Endothelial cell of umbilical vein (primary cell): ENCODE results near the gene TESMIN. TPM values are rescaled to one million over a fixed set of nuclear protein-coding genes. Genes with fewer than 3 reads are reported as not detected.

Experiments
- BruUV-seq: library from RNA; stranded (reverse); fragments of 400-500 nt; replicated peaks from 2 replicates; lab custom pipeline; 2021; lab: Mats Ljungman, UMichigan
- CTCF ChIA-PET: fragments of 300-600, 350-600 bp; sonication (Branson Sonifier 250); formaldehyde crosslinking; loops from one replicate; lab custom pipeline; 2021; ENCODE audit warnings: antibody characterized with exemption, inconsistent platforms; lab: Charles Lee
- POLR2A ChIA-PET: fragments of 300-600, 350-600 bp; sonication (Branson Sonifier 250); formaldehyde crosslinking; loops from one replicate; lab custom pipeline; 2021; ENCODE audit warnings: antibody characterized with exemption, inconsistent platforms; lab: Charles Lee
- DNase-seq: peaks from one replicate; pipeline ENCODE4 v3.0.0-alpha.2; 2011; ENCODE audit warnings: low read depth, low spot score
- FAIRE-seq: peaks from 2 replicates; lab custom pipeline; 2011; peaks lifted over from hg19 to GRCh38; lab: Jason Lieb, UNC
- H2AFZ ChIP-seq: 2 replicates; pipeline ENCODE4 v1.6.0; 2012; ENCODE audit warnings: low read depth, low read length, control low read depth, inconsistent platforms
- H3K27ac ChIP-seq: 2 replicates; pipeline ENCODE4 v1.5.1; 2011; ENCODE audit warnings: low read depth, mild to moderate bottlenecking, control low read depth, low read length, moderate library complexity; ENCODE audit not compliant: insufficient read depth
- H3K27me3 ChIP-seq, 2 experiments: 2 replicates each; pipeline versions ENCODE4 v1.6.0 to v1.6.1; 2011; ENCODE audit warnings: low read length in 2 of 2, mixed read lengths in 1 of 2; ENCODE audit not compliant: control insufficient read depth in 2 of 2, insufficient read depth in 2 of 2
- H3K36me3 ChIP-seq, 2 experiments: 2 replicates in 1 of 2; 3 replicates in 1 of 2; pipeline ENCODE4 v1.5.1; 2011; ENCODE audit warnings: low read length in 2 of 2, mild to moderate bottlenecking in 1 of 2, moderate library complexity in 1 of 2; ENCODE audit not compliant: control insufficient read depth in 2 of 2, insufficient read depth in 2 of 2; ENCODE audit errors: extremely low read depth in 1 of 2
- H3K4me1 ChIP-seq: 3 replicates; pipeline ENCODE4 v1.5.1; 2011; ENCODE audit warnings: mild to moderate bottlenecking, low read length; ENCODE audit not compliant: control insufficient read depth, insufficient read depth; ENCODE audit errors: extremely low read depth
- H3K4me2 ChIP-seq: 2 replicates; pipeline ENCODE4 v1.6.1; 2011; ENCODE audit warnings: low read length, control low read depth, mixed read lengths; ENCODE audit not compliant: insufficient read depth
- H3K4me3 ChIP-seq, 3 experiments: fragments of 200-600 bp in 1 of 3; sonication (generic), shearing (Covaris generic) in 1 of 3; replicated peaks in 1 of 3; 2 replicates each; pipeline ENCODE4 v1.5.1; 2011 to 2016; ENCODE audit warnings: control low read depth in 3 of 3, low read length in 3 of 3, mild to moderate bottlenecking in 2 of 3, inconsistent platforms in 1 of 3, low read depth in 1 of 3, moderate library complexity in 1 of 3; ENCODE audit not compliant: insufficient read depth in 1 of 3
- H3K79me2 ChIP-seq: 2 replicates; pipeline ENCODE4 v1.6.0; 2012; ENCODE audit warnings: low read length, inconsistent platforms; ENCODE audit not compliant: control insufficient read depth, insufficient read depth
- H3K9ac ChIP-seq: replicated peaks from 2 replicates; pipeline ENCODE3; 2011; ENCODE audit warnings: low read length, control low read depth; ENCODE audit not compliant: insufficient read depth; ENCODE audit errors: extremely low read depth
- H3K9me1 ChIP-seq: replicated peaks from 3 replicates; pipeline ENCODE4 v1.6.0; 2011; ENCODE audit warnings: mild to moderate bottlenecking, low read length; ENCODE audit not compliant: control insufficient read depth, insufficient read depth; ENCODE audit errors: extremely low read depth
- H3K9me3 ChIP-seq: replicated peaks from 2 replicates; pipeline ENCODE4 v1.5.1; 2012; ENCODE audit warnings: low read length, inconsistent platforms; ENCODE audit not compliant: control insufficient read depth, insufficient read depth
- H4K20me1 ChIP-seq: replicated peaks from 2 replicates; pipeline ENCODE3; 2011; ENCODE audit warnings: mild to moderate bottlenecking, low read length; ENCODE audit not compliant: control insufficient read depth, insufficient read depth; ENCODE audit errors: extremely low read depth
- EZH2 ChIP-seq: IDR thresholded peaks from 2 replicates; pipeline ENCODE4 v1.6.1; 2012; ENCODE audit warnings: borderline replicate concordance, low read depth, mild to moderate bottlenecking, moderate library complexity, low read length, inconsistent platforms; ENCODE audit not compliant: severe bottlenecking
- FOS ChIP-seq: IDR thresholded peaks from 2 replicates; pipeline ENCODE4 v1.6.1; 2011; ENCODE audit warnings: mild to moderate bottlenecking, low read length, moderate library complexity, borderline replicate concordance; ENCODE audit not compliant: insufficient read depth
- GATA2 ChIP-seq: IDR thresholded peaks from 2 replicates; pipeline ENCODE4 v1.7.0; 2011; ENCODE audit warnings: low read depth, mild to moderate bottlenecking, moderate library complexity, mixed read lengths, low read length; ENCODE audit not compliant: insufficient read length, insufficient read depth
- MAX ChIP-seq: IDR thresholded peaks from 2 replicates; pipeline ENCODE4 v1.6.1; 2011; ENCODE audit not compliant: insufficient read depth, insufficient read length
- MYC ChIP-seq: IDR thresholded peaks from one replicate; pipeline ENCODE4 v1.6.1; 2011; ENCODE audit warnings: mild to moderate bottlenecking, low read depth, low read length
- POLR2AphosphoS5 ChIP-seq: IDR thresholded peaks from 2 replicates; pipeline ENCODE4 v1.6.1; 2012; ENCODE audit warnings: low read depth, mild to moderate bottlenecking, control low read depth, low read length, moderate library complexity; ENCODE audit not compliant: insufficient read depth
- dilution Hi-C: fragments of 300-500 bp; cut with MboI; formaldehyde crosslinking; loops from one replicate; pipeline ENCODE4 v1.15.0; 2019; ENCODE audit warnings: low sequenced_read_pairs; ENCODE audit not compliant: extremely low pct_ligation_motif_present
- intact Hi-C: fragments of 100-400 bp; cut with micrococcal nuclease; formaldehyde crosslinking; loops from one replicate; pipeline ENCODE4 v1.10.0; 2022
- polyA plus RNA-seq, 4 experiments: library from polyadenylated mRNA; depleted of rRNA in 3 of 4; stranded (reverse) in 3 of 4; unstranded in 1 of 4; fragments of >200 nt; gene quantifications; 2 replicates each; pipeline versions ENCODE4 v1.2.1 to v1.2.3, GENCODE V29; 2011 to 2012; ENCODE audit warnings: missing spikeins in 1 of 4
- total RNA-seq: library from RNA; stranded (reverse); gene quantifications from 2 replicates; pipeline ENCODE4 v1.2.3, GENCODE V29; 2021
- TF ChIP-seq, protein P1 (sequence below), 2 donors: IDR thresholded peaks; 1 replicate in 1 of 2; 2 replicates in 1 of 2; pipeline ENCODE4 v1.5.1; 2011; ENCODE audit warnings: low read length in 2 of 2, mild to moderate bottlenecking in 2 of 2, moderate library complexity in 2 of 2, control low read depth in 1 of 2, inconsistent platforms in 1 of 2, low read depth in 1 of 2; ENCODE audit not compliant: insufficient read depth in 1 of 2; ENCODE audit errors: extremely low read depth in 1 of 2

The TESMIN gene
- total and polyA plus RNA-seq, 2 donors (not counting 3 experiments of a cell fraction or from before 2014, with no cell fraction given), result 1.7 to 6.1 TPM

GRCh38 chr11:68690671-68691401, 60.5 kb downstream of the TESMIN start:
- Histone ChIP-seq H3K4me3 (no peak overlapping the region), H3K9me1 (no peaks in the 10 kb centered on the region), H3K9ac (no peak overlapping the region), H3K9me3 (no peaks in the 10 kb centered on the region), H3K4me2 (no peak overlapping the region), H3K36me3 (no peaks in the 10 kb centered on the region), H2AFZ (no peak overlapping the region), H3K79me2 (no peaks in the 10 kb centered on the region), H4K20me1 (no peaks in the 10 kb centered on the region), H3K27ac (no peak overlapping the region), H3K4me1 (no peaks in the 10 kb centered on the region), H3K27me3 (peaks cover 0 to 12% of the 10 kb centered on the region in 2 experiments)
- ChIA-PET POLR2A (no interaction called here), CTCF (interaction anchor here (0.7 to 2.2 kb wide), 9 partner anchors 10 to 393 kb away, joined by 3 to 10 read pairs (median 4); no protein-coding TSS in a partner anchor)
- FAIRE-seq (no peak), DNase-seq (no peak)
- TF ChIP-seq FOS (no peak), GATA2 (no peak), POLR2AphosphoS5 (no peak), EZH2 (no peak), MYC (no peak), MAX (no peak)
- TF ChIP-seq, protein P1, sequence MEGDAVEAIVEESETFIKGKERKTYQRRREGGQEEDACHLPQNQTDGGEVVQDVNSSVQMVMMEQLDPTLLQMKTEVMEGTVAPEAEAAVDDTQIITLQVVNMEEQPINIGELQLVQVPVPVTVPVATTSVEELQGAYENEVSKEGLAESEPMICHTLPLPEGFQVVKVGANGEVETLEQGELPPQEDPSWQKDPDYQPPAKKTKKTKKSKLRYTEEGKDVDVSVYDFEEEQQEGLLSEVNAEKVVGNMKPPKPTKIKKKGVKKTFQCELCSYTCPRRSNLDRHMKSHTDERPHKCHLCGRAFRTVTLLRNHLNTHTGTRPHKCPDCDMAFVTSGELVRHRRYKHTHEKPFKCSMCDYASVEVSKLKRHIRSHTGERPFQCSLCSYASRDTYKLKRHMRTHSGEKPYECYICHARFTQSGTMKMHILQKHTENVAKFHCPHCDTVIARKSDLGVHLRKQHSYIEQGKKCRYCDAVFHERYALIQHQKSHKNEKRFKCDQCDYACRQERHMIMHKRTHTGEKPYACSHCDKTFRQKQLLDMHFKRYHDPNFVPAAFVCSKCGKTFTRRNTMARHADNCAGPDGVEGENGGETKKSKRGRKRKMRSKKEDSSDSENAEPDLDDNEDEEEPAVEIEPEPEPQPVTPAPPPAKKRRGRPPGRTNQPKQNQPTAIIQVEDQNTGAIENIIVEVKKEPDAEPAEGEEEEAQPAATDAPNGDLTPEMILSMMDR (IDR thresholded peaks at IDR 0.05; ENCODE audit: extremely low read depth in 1 of 2, insufficient read depth in 1 of 2, low read depth in 1 of 2, low read length in 2 of 2), result no peak
- intact Hi-C loops, result no loop called here
- BruUV-seq, result no TSS peak
- dilution Hi-C loops, result no loop called here
